NCI-H82 (cell line): ENCODE data around the gene GLUD2.
"Not testable (repeated sequence)": the region's sequence is repeated elsewhere in the genome, so short reads cannot be mapped to it uniquely, and the experiment has no call there.

Experiments
- DNase-seq: peaks from one replicate; lab custom pipeline; 2025; lab: John Stamatoyannopoulos, UW

The GLUD2 gene

GRCh38 chrX:121047441-121048419 lies at the start of gene GLUD2:
TSS of gene GLUD2 (plus strand) at chrX:121047610. CDS start at chrX:121047685, 75 bp downstream.
- not testable (repeated sequence) for DNase-seq

DNA sequence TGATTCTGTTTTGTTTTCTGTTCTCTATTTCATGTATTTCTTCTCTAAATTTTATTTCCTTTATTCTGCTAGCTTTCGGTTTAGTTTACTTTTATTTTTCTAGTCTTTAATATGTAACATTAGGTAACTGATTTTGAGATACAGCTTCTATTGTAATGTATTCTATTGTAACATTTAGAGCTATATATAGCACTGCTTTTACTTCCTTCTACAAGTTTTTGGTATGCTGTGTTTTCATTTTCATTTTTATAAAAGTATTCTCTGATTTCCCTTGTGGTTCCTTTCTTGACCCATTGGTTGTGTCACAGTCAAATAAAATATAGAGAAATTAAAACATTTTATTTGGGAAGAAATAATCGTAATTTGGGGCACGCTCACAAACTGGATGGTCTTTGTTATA lies 48.0 kb upstream of the GLUD2 start:
- no peak for DNase-seq

DNA sequence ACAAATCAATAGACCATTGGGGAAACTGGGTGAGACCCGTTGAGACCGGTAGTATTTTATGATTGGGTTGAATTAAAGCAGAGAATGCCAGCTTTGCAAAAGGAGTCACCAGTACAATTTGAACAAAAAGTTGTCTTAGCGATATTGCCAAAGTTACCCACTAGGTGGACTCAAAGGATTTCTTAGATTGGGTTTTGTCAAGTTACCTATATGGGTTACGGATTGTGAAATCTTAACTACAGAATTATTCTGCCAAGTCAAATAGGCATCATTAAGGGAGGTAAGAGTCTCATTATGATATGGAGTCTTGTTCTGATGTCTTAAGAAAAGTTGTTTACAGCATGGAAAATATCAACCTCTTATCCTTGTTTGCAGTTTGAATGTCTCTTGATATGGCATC lies 46.8 kb upstream of the GLUD2 start:
- peak; percentile 49 for DNase-seq

DNA sequence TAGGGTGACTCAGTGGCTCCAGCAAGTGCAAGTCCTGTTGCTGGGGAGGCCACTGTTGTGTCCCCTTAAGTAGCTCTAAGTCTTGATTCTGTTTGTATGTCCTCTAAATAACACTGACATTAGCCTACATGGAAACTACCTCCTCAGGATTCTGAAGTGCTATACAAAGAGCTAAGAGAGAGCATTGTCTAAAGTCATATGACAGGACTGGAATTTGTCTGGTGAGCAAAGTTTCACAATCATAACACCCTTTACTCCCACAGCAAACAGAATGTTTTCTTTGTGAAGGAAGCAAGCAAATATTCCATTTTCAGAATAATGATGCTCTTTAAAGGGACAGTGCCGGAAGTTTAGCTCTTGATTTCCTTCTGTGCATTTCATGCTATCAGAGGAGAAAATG lies 38.5 kb upstream of the GLUD2 start:
- DNase-seq: no peak

GRCh38 chrX:121009764-121010163 lies 37.6 kb upstream of the GLUD2 start:
- DNase-seq: no peak

DNA sequence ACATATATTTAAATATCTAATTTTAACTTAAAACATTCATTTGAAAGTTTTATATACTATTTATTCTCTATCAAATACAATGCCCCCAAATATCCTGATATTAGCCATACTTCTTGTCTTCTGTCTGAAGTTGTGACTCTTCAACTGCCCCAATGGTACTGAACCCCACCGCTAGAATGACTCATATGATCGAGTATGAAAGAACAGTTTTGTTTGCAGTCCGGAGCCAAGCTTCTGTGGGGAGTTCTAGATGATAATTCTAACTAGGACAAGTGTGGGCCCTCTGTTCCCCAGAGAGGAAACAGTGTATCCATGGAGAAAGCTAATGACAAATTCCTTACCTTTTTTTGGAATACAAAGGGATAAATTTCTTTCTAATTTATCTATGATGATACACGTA lies 37.2 kb upstream of the GLUD2 start:
- no peak for DNase-seq

DNA sequence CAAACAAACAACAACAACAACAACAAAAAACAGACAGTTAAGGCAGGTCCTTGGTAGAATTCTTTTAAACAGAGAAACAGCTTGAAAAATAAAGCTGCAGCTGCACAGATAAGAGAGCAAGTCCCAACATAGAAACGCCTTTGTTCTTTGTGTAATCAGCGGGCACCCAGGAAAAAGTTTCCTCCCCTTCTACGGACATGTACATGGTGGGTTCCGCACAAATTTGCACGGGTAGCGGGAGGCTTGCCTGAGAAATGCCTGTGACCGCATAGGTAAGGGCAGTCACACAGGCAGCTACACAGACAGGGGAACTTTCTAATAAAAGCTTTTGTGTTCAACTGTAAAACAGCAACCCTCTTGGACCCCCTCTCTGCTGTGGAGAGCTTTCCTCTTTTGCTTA lies 36.2 kb upstream of the GLUD2 start:
- no peak for DNase-seq

DNA sequence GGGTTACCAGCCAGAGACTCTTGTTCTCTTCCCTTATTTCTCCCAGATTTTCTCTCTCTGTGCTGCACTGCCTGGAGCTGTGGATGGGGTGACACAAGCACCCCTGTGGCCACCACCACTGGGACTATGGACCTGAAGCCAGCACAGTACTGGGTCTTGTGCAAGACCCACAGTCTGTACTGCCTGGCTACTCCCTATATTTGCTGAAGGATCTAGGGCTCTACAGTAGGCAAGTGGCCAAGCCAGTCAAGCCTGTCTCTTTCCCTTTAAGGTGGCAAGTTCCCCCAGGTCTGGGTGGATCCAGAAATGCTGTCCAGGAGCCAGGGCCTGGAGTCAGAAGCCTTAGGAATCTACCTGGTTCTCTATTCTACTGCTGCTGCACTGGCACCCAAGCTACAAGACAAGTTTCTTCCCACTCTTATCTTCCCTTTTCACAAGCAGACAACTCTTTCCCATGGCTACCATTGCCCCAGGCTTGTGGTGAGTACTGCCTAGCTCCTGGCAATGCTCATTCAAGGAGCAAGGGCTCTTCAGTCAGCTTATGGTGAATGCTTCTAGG lies 33.4 kb upstream of the GLUD2 start:
- DNase-seq: no peak

DNA sequence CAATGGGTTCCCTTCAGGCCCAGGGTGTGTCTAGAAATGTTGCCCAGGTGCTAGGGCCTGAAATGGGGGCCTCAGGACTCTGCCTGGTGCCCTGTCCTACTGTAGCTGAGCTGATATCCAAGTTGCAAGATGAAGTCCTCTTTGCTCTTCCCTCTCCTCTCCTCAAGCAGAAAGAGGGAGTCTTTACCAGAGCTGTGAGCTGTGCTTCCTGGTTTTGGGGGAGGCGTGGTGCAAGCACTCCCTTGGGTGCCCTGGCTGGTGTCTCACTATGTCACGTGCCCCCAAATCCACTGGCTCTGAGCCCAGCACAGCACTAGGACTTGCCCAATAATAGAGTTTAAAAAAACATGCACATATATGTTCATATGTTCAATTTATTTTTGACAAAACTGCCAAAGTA lies 32.6 kb upstream of the GLUD2 start:
- no peak for DNase-seq

- peak; percentile 4 for DNase-seq
Measured at GRCh38 chrX:121028419-121028818, 19.0 kb upstream of the GLUD2 start.

- DNase-seq: no peak
Measured at GRCh38 chrX:121030083-121030482, 17.3 kb upstream of the GLUD2 start.

DNA sequence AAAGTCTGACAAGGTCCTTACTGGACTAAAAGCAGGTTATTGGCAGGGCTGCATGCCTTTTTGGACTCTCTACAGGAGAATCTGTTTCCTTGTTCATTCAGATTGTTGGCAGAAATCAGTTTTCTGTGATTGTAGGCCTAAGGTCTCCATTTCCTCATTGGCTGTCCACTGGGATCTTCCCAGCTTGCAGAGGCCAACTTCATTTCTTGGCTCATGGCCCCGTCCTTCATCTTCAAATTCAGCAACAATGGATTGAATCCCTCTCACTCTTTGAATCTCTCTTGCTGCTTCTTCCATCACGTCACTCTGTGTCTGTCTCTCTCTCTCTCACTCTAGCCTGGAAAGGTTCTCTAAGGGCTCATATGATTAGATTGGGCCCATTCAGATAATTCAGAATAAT lies 14.9 kb upstream of the GLUD2 start:
- DNase-seq: no peak

- no peak for DNase-seq
Measured at GRCh38 chrX:121036137-121036536, 11.3 kb upstream of the GLUD2 start.

- no peak for DNase-seq
Measured at GRCh38 chrX:121036951-121037350, 10.5 kb upstream of the GLUD2 start.

- DNase-seq: no peak
Measured at GRCh38 chrX:121050781-121051180, 3.4 kb downstream of the GLUD2 start.

- DNase-seq: no peak
Measured at GRCh38 chrX:121052122-121052521, 4.7 kb downstream of the GLUD2 start.

DNA sequence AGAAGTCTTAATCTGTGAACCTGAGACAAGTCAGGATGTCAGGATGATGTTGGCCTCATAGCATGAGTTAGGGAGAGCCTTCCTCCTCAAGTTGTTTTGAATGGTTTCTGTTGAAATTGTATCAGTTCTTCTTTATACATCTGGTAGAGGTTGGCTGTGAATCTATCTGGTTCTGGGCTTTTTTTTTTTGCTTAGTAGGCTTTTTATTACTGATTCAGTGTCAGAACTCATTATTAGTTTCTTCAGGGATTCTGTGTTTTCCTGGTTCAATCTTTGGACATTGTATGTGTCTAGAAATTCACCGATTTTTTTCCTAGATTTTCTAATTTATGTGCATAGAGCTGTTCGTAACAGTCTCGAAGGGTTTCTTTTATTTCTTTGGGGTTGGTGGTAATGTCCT lies 14.9 kb downstream of the GLUD2 start:
- DNase-seq: no peak

DNA sequence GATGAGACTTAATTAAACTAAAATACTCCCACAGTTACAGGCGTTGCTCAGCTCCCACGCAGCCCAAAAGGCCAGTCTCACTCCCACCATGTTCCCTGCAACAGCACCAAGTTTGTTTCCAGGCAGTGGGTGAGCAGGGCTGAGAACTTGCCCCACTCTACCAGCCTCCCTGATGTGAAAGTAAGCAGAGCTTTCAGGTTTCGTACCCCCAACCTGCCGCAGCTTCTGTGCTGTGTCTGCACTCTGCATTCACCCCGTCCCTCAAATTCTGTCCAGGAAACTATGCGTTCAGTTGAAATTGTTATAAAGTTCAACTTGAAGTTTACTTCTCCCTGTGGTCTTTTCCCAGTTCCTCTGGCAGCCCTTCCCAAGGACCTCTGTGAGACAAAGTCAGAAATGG lies 17.2 kb downstream of the GLUD2 start:
- no peak for DNase-seq

DNA sequence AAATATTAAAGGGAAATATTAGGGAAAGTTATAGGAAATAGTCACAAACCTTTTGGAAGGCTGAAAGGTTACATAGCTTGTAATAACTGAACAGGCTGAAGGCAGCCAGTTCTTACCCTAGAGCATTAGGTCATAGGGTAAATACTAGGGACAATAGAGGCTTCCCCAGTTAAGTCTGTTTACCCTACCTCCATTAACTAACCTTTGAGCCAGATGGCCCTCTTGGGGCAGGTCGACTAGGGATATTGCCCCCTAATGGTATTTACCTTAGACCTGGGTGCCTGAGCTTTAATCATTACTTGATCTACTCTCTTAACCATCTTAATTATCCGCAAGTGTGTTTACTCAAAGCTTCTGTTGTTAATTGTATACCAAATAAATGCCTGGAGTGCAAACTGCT lies 36.8 kb downstream of the GLUD2 start:
- DNase-seq: peak; percentile 93

DNA sequence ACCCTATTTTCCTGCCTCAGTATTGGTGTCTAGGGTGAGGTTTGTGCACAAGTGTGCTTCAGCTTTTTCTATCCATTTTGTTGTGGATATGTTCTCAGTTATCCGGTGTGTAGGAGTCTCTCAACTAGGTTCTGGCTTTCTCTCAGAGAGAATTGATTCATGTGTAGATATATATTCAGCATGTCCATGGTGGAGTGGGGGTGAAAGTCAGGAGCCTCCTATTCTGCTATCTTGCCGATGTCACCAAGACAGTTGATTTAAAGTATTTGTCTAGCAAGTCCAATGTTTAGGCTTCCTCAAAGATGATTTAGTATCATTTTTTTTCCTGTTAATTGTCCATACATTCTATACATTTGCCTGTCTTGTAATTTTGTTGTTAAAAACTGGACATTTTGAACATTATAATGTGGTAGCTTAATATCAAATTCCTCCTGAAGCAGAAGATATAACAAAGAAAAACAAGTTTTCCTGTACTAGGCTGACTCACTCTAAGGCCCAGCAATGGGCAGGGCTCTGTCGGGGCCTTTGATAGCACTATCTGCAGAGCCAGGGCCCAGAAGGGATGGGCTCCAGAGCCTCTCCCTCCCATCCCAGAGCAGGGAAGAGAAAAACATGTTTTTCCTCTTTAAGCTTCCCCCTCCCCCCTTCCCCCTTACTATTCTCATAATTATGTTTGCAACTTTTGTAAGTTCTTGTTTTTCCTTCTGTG lies 37.6 kb downstream of the GLUD2 start:
- DNase-seq: peak; percentile 32

GRCh38 chrX:121085612-121086010 lies 38.2 kb downstream of the GLUD2 start:
- no peak for DNase-seq

DNA sequence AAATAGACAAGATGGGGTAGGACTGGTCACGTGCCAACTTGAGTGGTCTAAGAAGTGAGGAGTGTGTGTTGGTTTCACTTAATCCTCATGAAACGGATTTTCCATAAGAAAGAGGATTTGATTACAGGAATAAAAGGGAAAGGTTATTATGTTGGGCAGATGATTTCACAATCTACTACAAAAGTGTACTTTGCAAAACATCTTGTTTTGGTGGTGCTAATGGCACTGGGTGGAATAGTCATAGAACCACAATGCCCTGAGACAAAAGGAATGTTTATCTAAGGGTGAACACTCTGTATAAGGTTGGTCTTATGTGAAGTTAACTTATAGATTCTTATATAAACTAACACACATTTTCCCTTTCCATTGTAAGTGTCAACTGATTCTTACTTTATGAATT lies 45.6 kb downstream of the GLUD2 start:
- DNase-seq: peak; percentile 19
